CD4-positive, alpha-beta T cell treated with Interleukin-15 for 1 hour (primary cell): Measurements from ENCODE around the gene CCDC80.

Source experiments
- DNase-seq: peaks from one replicate; pipeline ENCODE4 v3.0.0-alpha.2; 2020

The CCDC80 gene

DNA sequence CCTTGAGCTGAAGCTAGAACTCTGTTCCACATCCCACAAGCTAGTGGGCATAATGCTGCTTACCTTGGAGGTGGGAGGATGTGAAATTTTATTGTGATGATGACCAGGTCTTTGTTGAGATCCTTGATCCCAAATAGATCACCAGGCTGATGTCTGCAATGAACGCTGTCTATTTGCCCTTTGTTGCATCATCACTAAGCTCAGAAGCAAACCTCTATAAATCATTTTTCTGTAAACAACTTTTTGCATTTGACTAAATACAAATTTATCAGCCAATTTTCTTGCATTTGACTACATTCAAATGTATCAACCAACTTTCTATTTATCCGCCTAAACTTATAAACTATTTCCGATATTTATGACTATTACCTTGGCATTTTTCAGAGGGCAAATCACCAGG, 9.7 kb downstream of the CCDC80 start:
- DNase-seq, result no peak

DNA sequence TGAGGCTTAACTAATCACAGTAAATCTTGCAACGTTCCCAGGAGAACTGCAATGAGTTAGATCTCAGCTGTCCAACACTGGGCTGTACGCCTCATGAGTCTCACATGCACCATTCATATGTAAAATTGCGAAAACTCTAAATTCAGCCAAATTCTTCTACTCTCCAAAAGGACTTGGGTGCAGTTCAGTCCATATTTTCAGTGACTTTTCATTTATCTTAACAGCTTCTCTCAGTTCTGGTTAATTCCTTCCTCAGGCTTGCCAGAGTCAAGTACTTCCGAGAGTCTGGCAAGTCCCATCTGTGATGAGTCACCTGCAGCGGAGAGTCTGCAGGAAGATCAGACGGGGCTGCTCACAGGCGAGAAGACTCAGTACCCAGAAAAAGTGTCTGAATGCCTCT, 11.5 kb downstream of the CCDC80 start:
- DNase-seq, result peak; percentile 28

DNA sequence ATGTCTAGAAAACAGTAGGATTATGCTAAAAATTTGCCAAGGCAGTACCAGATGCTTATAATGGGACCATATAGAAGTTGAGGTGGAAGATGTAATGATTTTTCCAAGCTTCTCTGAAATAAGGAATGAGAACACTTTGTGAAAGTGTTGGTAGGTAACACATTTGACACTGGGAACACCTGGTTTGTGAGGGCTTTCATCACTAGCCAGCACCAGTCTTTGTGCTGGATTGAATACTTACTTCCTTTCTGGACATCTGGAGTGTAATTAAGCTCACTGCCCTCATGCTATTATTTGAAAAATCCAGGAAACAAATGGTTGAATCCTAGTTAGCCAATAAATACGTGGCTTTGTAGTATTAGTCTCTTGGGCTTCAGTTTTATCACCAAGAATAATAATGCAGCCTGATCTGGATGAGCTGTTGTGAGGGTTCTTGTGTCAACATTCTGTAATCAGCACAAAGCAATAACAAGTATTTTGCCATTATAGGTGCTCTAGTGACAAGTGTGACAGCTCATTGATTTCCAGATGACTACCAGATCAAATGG, 12.9 kb downstream of the CCDC80 start:
- no peak for DNase-seq

DNA sequence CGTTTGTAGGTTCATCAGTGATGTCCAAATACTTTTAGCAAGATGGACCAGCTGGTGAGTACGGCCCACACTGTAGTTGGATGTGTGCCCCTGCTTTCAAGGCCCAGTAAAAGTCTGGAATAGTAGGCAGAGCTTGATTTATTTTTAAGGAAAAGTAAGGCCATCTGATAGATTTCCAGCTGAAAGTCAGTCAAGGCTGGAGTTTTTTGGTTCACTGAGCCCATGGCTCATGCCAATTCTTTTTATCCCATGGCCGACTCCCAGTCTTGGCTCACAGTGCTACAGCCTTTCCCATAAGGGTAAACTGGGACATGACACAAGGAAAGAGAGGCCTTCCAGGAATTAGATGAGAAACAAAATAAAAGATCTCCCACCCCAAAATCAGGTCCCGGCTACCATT, 13.5 kb downstream of the CCDC80 start:
- DNase-seq, result no peak

DNA sequence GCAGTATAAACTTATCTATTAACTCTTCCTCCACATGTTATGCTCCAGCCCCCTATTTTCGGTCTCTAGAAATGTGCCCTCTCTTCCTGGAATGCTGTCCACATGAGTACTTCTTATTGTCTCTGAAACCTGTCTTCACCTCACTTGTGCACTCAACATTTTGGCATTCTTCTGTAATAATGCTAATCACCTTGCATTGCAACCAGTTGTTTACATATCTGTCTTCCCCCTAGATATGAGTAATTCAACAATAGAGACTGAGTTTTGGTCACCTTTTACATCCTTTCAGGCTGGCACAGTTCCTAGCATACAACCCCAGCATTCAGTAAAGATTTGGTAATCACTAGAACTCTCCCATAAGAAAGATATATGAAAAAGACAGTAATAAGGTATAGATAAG, 17.2 kb downstream of the CCDC80 start:
- DNase-seq, result no peak

DNA sequence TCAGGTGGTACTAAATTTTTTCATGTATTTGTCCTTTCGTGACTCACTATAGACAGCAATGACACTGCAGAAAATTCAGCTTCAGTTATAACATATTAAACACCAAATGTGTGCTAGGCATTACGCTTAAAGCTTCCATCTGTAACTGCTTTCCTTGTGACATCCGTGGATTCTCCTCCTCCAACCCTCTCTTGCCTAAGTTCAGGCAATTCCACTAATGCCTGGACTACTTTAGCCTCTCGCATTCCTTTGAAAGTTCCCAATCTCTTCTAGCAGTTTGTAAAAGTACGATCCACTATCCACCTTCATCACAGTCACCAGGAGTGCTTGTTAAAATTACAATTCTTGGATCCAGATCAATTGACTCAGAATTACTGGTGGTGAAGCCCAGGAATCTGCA, 17.7 kb downstream of the CCDC80 start:
- no peak for DNase-seq

DNA sequence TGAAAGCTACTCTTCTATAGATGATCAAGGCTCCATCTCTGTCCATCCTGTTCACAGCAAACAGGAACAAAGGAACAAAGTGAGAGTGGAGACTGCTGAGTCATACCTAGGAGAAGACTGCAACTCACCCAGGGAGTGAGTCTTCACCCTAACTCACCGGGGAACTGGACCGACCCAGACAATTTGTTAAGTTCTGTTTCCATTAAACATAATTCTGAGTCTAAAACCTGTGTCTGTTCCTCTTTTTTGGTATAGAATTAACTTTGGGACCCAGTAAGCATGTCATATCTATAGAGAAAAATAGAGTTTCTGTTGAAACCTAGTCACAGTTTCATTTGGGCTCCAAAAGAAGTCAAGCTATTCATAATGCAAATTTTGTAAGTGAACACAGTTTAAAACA, 21.6 kb downstream of the CCDC80 start:
- no peak for DNase-seq

DNA sequence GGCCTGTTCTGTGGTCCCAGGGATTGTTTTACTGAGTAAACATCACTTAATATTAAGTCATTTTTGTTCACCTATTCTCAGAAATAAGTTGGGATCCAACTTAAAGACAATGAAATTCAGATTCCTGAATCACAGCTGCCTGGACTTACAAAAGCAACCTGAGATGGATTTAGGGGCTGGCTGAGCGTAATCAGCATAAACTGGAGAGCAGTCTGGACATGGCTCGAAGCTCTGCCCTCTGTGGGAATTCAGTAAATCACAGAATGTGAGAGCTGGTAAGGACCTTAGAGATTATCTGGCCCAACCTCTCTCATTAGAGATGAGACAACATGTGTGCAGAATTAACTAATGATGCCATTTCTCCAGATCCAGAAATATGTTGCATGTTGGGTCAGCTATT, 23.7 kb downstream of the CCDC80 start:
- DNase-seq, result no peak

DNA sequence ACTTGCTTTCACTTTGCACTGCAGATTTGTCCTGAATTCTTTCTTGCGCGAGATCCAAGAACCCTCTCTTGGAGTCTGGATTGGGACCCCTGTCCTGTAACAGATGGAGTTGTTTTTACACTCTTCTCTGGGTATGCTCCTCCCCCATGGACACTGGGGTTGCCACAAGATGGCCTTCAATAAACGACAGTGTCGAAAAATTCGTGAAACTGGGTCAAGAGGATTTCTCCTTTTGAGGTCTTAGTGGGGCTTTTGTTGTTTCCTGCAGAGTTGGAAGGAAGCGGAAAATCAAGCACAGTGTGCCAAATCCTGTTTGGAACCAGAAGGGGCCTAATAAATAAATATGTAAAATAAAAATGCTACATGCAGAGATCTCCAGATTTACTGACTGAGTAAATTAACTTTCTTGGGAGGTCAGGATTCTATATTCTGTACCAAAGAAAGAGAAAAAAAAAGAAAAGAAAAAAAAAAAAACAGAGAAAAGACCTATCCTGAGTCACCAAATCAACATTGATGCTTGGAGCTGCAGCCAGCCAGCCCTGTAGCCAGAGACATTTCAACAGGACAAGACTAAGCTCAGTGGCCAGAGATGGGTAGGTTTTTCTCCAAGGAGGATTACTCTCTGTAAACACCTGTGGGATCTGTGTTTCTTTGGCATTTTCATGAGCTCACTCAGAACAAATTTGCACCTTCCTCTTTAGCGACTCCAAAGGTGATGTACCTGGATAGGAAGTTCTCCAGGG, 24.8 kb downstream of the CCDC80 start:
- no peak for DNase-seq

DNA sequence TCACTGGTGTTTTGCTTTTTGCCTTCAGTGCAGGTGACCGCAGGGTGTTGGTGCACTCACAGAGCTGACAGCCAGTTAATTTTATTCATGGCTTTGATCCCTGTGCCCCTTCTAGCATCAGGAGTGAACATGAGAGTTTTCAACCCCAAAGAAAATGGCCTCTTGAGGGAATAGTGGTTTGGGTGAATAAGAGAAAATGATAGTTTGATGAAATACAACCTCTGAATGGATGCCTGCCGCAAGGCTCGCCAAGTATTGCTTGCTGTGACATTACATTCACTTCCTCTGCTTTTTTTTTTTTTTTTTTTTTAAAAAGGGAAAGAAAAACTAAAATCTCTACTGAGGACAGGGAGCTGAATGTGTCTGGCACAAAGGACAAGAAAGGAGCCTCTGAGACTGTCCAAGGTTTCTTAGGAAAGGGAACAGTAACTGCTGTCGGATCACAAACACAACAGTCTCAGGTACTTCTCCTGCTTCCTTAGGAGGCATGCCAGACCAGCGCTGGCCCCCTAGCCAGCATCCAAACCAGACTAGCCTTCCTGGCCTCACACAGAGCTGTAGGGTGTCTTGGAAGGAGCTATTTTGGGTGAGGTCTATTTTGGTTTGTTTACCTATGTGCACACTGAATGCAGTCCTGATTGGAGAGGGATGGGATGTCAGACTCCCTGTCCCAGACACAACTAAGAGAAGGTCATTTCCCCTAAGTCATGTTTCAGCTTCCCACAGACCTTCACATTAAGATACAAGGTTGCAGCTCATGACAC, 29.0 kb downstream of the CCDC80 start:
- no peak for DNase-seq

DNA sequence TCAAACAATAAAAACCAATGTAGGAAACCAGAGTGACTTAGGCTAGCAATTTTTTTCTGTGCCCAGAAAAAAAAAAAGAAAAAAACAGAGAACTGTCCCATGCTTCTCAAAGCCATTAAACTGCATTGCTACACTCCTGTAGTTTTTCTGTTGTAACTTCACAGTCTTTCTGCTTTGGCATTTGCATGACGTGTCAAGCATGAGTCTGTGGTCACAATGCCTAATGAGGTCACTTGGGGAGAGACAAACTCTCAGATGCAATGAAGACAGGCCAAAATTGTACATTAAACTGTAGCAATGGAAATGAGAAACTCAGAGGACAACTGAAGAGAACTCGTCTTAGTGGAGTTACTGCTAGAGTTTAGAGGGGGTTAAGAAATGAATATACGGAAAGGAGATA, 30.8 kb downstream of the CCDC80 start:
- no peak for DNase-seq

DNA sequence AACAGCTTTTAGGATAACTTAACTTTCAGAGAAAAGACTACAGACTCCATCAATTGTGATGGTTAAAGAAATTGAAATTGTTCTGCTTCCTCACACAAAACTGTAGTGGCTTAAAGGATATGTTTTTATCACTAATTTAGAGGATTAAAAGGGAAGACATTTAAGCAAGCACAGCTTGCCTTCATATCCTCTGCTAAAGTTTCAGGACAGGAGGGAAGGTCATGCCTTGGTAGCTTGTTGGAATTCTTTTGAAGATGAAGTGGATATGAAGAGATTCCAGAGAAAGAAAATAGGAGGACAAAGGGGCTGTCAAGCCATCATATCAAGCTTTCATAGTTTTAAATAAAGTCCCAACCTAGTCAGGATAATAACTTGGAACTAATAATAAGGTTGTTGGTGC, 33.1 kb downstream of the CCDC80 start:
- DNase-seq, result no peak

DNA sequence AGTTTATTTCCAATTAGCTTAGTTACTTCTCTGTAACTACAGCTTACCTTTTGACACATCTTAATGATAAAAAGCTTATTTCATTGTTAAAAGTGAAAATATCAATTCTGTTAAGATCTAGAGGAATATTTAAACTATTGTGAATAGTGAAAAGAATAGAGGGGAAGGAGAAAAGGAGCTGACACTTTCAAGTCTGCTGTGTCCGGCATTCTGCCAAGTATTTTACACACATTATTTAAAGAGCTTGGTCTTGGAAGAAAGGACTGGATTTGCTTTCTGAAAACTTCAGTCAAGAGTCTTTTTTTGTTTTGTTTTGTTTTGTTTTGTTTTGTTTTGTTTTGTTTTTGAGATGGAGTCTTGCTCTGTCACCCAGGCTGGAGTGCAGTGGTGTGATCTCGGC, 34.8 kb downstream of the CCDC80 start:
- no peak for DNase-seq

DNA sequence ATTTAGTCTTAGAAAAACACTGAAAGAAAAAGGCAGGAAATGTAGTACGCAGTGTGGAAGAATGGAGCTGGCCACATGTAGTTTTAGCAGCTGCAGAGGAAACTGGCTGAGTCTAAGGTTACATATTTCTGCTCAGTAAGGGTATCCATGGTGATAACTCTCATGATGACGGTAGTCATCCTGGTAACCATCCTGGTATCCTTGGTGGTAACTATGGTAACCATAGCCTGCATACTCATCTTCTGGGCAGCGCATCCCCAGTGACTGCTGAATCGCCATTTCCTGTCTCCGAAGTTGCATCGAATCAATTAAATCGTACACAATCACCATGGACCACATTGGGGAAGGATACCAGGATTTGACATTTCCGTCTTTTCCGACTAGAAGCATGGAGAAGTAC, 35.7 kb downstream of the CCDC80 start:
- DNase-seq, result no peak

DNA sequence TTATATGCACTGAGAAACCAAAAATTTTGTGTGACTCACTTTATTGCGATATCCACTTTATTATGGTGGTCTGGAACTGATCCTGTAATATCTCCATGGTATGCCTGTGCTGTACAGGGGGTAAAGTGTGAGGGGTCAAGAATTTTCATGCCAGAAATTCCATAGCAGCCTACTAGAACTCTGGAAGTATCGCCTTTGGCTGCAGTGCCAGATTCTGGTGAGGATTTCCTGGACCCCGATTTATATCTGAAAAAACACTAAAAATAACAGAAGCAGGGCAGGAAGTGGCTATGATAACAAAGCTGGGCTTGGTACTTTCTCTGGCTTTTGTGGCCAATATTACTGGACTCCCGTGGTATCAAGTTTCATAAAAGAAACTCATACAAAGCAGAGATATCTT, 36.4 kb downstream of the CCDC80 start:
- no peak for DNase-seq

DNA sequence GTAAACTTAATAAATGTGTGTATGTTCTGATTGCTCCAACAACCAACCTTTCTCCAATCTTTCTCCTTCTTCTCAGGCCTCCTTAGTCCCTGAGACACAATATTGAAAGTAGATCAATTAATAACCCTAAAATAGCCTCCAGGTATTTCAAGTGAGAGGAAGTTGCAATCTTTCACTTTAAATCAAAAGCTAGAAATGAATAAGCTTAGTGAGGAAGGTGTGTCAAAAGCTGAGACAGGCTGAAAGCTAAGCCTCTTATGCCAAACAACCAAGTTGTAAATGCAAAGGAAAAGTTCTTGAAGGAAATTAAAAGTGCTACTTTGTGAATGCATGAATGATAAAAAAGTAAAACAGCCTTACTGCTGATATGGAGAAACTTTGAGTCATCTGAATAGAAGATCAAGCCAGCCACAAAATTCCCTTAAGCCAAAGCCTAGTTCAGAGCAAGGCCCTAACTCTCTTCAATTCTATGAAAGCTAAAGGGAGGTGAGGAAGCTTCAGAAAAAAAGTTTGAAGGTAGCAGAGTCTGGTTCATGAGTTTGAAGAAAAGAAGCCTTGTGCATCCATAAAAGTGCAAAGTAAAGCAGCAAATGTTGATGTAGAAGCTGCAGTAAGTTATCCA, 38.6 kb downstream of the CCDC80 start:
- no peak for DNase-seq

DNA sequence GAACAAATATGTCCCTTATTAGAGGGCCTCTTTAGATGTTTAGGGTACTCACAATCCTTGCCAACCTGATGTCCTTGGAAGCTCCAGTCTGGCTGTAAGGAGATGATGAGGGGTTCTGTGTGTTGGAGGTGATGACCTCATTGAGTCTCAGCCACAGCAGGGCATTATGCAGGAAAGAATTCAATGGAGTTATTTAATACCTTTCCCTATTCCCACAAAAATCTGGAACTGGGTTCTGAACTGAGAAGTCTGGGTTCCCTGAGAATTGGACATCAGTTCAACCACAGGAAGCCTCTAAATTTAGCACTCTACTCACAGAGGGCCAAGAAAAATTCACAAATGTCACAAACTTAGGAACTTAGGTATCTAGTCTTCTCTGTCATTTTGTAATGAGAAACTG, 42.2 kb downstream of the CCDC80 start:
- DNase-seq, result no peak

DNA sequence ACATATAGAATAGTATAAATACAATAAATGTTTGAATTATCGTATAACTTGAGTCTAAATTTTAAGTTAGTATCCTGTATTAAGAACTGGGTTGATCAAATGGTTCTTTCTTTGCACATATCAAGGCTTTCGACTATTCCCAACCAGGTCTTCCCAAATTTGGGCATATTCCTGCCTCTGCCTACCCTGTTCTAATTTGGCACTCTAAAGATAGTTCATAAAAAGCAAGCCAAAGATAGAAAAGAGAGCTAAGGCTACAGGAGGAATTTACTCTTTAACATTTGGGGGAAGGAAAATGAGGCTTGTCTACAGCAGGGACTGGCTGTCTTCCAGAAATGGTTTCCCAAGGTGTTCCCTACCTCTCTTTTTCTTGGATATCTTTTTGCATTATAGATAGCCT, 43.0 kb downstream of the CCDC80 start:
- DNase-seq, result no peak

DNA sequence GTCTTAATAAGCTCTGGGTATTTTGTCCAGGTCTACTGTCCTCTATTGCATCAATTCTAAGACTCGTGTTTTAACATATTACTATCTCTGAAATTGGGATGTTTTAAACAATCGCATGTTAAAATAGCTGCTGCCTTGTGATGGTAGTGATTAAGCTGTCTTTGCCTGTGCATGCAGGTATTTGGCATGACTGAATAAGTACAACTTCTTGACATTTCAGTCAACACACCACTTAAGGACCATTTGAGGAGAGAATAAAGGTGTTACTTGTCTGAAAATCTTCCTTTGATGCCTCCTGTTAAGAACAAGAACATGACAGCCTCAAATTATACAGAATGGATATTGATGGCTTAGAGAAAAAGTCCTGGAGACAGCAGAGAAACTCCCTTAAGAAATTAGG, 46.1 kb downstream of the CCDC80 start:
- DNase-seq, result no peak

DNA sequence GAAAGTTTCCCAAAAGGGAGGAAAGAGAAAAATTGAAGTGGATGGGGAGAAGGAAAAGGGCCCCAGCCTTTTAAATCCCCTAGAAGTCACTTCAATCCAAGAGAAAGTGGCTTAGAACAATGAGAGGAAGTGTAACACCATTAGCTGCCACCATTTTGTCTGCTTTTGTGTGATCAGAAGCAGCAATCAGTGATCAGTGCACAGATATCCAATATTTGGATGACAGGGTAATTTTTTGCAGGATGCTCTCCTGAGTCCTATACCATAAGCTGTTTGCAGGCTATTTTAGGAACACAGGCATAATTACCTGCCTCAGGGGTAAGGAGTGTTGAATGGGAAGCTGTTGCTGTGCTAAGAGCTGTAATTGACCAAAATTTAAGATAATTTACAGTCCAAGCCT, 47.7 kb downstream of the CCDC80 start:
- DNase-seq, result no peak

DNA sequence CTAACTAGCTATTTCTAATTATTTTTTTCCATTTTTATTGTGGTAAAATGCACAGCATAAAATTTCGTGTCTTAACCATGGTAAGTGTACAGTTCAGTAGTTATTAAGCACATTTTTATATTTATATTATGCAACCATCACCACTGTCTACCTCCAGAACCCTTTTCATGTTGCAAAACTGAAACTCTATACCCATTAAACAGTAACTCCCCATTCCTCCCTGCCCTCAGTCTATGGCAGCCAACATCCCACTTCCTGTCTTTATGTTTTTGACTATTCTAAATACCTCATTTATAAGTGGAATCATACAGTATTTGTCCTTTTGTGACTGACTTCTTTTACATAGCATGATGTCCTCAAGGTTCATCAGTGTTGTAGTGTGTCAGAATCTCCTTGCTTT, 53.6 kb downstream of the CCDC80 start:
- DNase-seq, result no peak

DNA sequence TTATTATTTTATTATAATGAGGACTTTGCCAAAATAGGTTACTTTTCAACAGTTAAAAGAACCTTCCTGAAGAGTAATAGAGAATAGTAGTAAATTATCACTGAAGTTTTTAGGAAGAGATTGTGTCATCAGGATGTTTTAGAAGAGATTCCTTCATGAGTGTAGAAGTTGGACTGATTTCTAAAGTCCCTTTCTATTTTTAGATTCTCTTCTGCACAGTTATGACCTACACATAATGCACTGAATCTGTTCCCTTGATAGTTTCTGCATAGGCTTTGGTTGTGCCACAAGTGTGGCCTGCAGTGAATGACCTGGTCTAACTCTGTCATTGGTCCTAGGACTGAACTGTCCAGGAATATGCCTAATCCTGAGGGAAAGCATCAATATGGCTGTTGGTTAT, 55.2 kb downstream of the CCDC80 start:
- DNase-seq, result no peak

DNA sequence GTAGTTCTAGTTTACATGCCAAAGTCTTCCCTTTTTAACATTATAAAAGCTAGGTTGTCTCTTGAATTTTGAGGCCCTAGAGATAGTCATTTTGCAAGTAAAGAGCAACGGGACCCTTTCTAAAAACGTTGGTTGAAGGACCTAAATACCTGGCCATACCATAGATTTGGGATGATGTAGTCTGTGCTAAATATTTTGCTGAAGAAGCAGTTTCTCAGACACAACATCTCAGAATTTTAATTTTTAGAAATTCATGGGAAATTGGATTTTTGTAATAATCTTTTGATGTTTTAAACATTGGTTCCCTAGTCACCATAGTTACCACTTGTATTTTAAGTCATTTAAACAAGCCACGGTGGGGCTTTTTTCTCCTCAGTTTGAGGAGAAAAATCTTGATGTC, 57.8 kb downstream of the CCDC80 start:
- DNase-seq, result no peak

DNA sequence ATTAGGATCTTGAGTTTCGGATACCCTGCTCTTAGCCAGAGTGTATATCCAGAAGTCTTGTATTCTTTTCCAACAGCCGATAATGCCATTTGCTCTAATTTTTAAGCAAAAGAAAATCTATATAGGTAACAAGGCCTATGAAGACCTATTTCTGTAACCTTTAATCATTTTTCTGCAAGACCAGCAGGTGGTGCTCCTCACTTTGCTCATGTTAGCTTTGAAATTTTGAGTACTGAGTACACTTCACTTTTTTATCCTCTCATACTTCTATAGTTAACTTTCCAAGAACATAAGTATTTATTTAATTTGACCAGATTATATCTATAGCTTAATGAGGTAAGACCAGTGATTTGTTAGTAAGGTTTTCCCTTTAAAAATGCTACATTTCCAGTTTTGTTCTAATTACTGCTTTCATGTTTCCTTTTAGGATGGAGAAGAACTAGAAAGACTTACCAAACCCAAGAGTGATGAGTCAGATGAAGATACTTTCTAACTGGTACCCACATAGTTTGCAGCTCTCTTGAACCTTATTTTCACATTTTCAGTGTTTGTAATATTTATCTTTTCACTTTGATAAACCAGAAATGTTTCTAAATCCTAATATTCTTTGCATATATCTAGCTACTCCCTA, 58.6 kb downstream of the CCDC80 start:
- peak; percentile 21 for DNase-seq
